GM23338 (cell line): ENCODE measurements around the gene NMS. TPM values are rescaled to one million over a fixed set of nuclear protein-coding genes. Genes with fewer than 3 reads are reported as not detected.

Experiments used
- ATAC-seq: fragments of 200-7000 bp; cut with Tn5 transposase; 3 replicates; pipeline ENCODE4 v1.9.1; 2020
- DNase-seq: peaks from one replicate; pipeline ENCODE4 v3.0.0-alpha.2; 2015; ENCODE audit warnings: low spot score
- H2AFZ ChIP-seq: fragments of 200-600 bp; sonication (generic); 2 replicates; pipeline ENCODE4 v1.8.0; 2016; ENCODE audit warnings: antibody characterized with exemption, mild to moderate bottlenecking, moderate library complexity
- H3F3A ChIP-seq: fragments of 200-600 bp; sonication (generic); replicated peaks from 2 replicates; pipeline ENCODE4 v1.8.0; 2017; ENCODE audit warnings: antibody characterized with exemption, mixed run types, low read depth
- H3K27ac ChIP-seq: fragments of 200-600 bp; sonication (generic); 2 replicates; pipeline ENCODE4 v1.6.1; 2016; ENCODE audit warnings: low read depth
- H3K27me3 ChIP-seq: fragments of 200-600 bp; sonication (generic); 2 replicates; pipeline ENCODE4 v1.8.0; 2016; ENCODE audit warnings: mild to moderate bottlenecking, mixed run types, moderate library complexity; ENCODE audit not compliant: insufficient read depth
- H3K36me3 ChIP-seq: fragments of 200-600 bp; sonication (generic); 2 replicates; pipeline ENCODE4 v1.8.0; 2016; ENCODE audit warnings: mild to moderate bottlenecking; ENCODE audit not compliant: insufficient read depth
- H3K4me1 ChIP-seq: fragments of 200-600 bp; sonication (generic); 2 replicates; pipeline ENCODE4 v1.8.0; 2016; ENCODE audit warnings: mild to moderate bottlenecking, moderate library complexity; ENCODE audit not compliant: insufficient read depth
- H3K4me2 ChIP-seq: fragments of 200-600 bp; sonication (generic); 2 replicates; pipeline ENCODE4 v1.7.1; 2017; ENCODE audit warnings: mixed run types
- H3K4me3 ChIP-seq: fragments of 200-600 bp; sonication (generic); 2 replicates; pipeline ENCODE4 v1.6.1; 2016; ENCODE audit warnings: mixed run types
- H3K79me2 ChIP-seq: fragments of 200-600 bp; sonication (generic); replicated peaks from 2 replicates; pipeline ENCODE4 v1.8.0; 2017; ENCODE audit warnings: mild to moderate bottlenecking; ENCODE audit not compliant: insufficient read depth
- H3K9me2 ChIP-seq: fragments of 200-600 bp; sonication (generic); 2 replicates; pipeline ENCODE4 v1.8.0; 2017; ENCODE audit not compliant: insufficient read depth
- H4K20me1 ChIP-seq: fragments of 200-600 bp; sonication (generic); replicated peaks from 2 replicates; pipeline ENCODE4 v1.8.0; 2017; ENCODE audit warnings: mild to moderate bottlenecking; ENCODE audit not compliant: insufficient read depth
- H3K27ac Mint-ChIP-seq: 2 replicates; pipeline ENCODE4 v1.8.0; 2020; ENCODE audit warnings: inconsistent platforms, mild to moderate bottlenecking, moderate library complexity, mixed read lengths
- H3K27me3 Mint-ChIP-seq: 3 replicates; pipeline ENCODE4 v1.8.0; 2022; ENCODE audit warnings: low read depth, mild to moderate bottlenecking, moderate library complexity, mixed read lengths, inconsistent platforms; ENCODE audit not compliant: insufficient read depth, poor library complexity
- H3K36me3 Mint-ChIP-seq: 3 replicates; pipeline ENCODE4 v1.8.0; 2021; ENCODE audit warnings: low read depth, mild to moderate bottlenecking, inconsistent platforms, moderate library complexity, mixed read lengths
- H3K4me1 Mint-ChIP-seq: 3 replicates; pipeline ENCODE4 v1.8.0; 2020; ENCODE audit warnings: mild to moderate bottlenecking, inconsistent platforms, mixed read lengths
- H3K4me3 Mint-ChIP-seq: 3 replicates; pipeline ENCODE4 v1.8.0; 2021; ENCODE audit warnings: moderate library complexity, mild to moderate bottlenecking, inconsistent platforms, mixed read lengths
- H3K9me3 Mint-ChIP-seq: 3 replicates; pipeline ENCODE4 v1.8.0; 2020; ENCODE audit warnings: moderate library complexity, mild to moderate bottlenecking, inconsistent platforms, mixed read lengths
- CREB1 ChIP-seq: fragments of 250-450 bp; sonication (Bioruptor Pico); IDR thresholded peaks from 2 replicates; pipeline ENCODE4 v1.5.0; 2020; ENCODE audit warnings: low read depth, mild to moderate bottlenecking, moderate library complexity
- JUNB ChIP-seq: IDR thresholded peaks from one replicate; pipeline ENCODE4 v1.6.1; 2016; ENCODE audit warnings: antibody characterized with exemption; ENCODE audit not compliant: unreplicated experiment
- STAT1 ChIP-seq: IDR thresholded peaks from one replicate; pipeline ENCODE4 v1.6.1; 2016; ENCODE audit warnings: antibody characterized with exemption; ENCODE audit not compliant: unreplicated experiment
- ZNF331 ChIP-seq: fragments of 250-450 bp; sonication (Bioruptor Pico); IDR thresholded peaks from 2 replicates; pipeline ENCODE4 v1.5.0; 2020; ENCODE audit warnings: low read depth, mild to moderate bottlenecking, moderate library complexity
- polyA plus RNA-seq: library from polyadenylated mRNA; unstranded; fragments of >200 nt; fragmentation: Nextera tagmentation; extraction: Ambion mirVana; gene quantifications from 2 replicates; pipeline ENCODE4 v1.2.1, GENCODE V29; 2016
- total RNA-seq: library from RNA; depleted of rRNA; stranded (reverse); fragments of >200 nt; shearing (Covaris generic); gene quantifications from 2 replicates; pipeline ENCODE4 v1.2.3, GENCODE V29; 2014
- TF ChIP-seq, protein P1 (sequence below): IDR thresholded peaks from one replicate; pipeline ENCODE4 v1.6.1; 2018; ENCODE audit warnings: antibody characterized with exemption; ENCODE audit not compliant: unreplicated experiment
- TF ChIP-seq, protein P2 (sequence below), 2 experiments: fragments of 200-600 bp in 1 of 2; sonication (generic) in 1 of 2; conservative IDR thresholded peaks; 2 replicates each; pipeline versions ENCODE4 v1.5.1 to v1.6.1; 2016 to 2017; ENCODE audit warnings: antibody characterized with exemption in 2 of 2, low read depth in 2 of 2, mild to moderate bottlenecking in 2 of 2, moderate library complexity in 1 of 2

The NMS gene
- total and polyA plus RNA-seq, 2 experiments from 2014 or later: not detected

DNA sequence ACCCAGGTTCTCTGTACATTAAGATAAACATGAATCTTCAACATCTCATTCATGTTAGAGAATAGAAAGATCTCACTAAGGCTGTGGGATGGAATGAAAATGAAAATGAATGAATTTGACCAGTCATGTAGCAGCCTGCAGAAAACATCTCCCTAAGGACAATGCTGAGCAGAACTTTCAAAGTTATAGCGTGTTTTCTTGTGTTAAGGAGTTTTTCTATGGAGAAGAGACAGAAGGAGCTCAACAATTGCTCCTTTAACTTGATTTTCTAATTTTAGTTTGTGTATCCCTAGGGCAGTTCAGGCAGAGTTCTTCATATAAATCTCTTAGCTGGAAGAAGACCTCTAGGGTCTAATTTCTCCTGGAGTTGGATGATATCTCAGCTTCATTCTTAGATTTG, 47.3 kb downstream of the NMS start:
- Mint-ChIP-seq H3K4me1 (no peaks in the 10 kb centered on the region), H3K36me3 (peaks cover 3% of the 10 kb centered on the region; the same call in 1 of the 3 replicates), H3K4me3 (no peak overlapping the region), H3K27me3 (peaks cover 4% of the 10 kb centered on the region), H3K27ac (no peak overlapping the region), H3K9me3 (peaks cover 3% of the 10 kb centered on the region; the same call in 1 of the 3 replicates)
- no peaks in the 10 kb centered on the region for H4K20me1 ChIP-seq
- H2AFZ ChIP-seq: no peak overlapping the region
- H3K79me2 ChIP-seq: no peaks in the 10 kb centered on the region
- H3K4me2 ChIP-seq: no peak overlapping the region
- no peaks in the 10 kb centered on the region for H3K9me2 ChIP-seq
- H3K27ac ChIP-seq: no peak overlapping the region
- TF ChIP-seq, protein P1, sequence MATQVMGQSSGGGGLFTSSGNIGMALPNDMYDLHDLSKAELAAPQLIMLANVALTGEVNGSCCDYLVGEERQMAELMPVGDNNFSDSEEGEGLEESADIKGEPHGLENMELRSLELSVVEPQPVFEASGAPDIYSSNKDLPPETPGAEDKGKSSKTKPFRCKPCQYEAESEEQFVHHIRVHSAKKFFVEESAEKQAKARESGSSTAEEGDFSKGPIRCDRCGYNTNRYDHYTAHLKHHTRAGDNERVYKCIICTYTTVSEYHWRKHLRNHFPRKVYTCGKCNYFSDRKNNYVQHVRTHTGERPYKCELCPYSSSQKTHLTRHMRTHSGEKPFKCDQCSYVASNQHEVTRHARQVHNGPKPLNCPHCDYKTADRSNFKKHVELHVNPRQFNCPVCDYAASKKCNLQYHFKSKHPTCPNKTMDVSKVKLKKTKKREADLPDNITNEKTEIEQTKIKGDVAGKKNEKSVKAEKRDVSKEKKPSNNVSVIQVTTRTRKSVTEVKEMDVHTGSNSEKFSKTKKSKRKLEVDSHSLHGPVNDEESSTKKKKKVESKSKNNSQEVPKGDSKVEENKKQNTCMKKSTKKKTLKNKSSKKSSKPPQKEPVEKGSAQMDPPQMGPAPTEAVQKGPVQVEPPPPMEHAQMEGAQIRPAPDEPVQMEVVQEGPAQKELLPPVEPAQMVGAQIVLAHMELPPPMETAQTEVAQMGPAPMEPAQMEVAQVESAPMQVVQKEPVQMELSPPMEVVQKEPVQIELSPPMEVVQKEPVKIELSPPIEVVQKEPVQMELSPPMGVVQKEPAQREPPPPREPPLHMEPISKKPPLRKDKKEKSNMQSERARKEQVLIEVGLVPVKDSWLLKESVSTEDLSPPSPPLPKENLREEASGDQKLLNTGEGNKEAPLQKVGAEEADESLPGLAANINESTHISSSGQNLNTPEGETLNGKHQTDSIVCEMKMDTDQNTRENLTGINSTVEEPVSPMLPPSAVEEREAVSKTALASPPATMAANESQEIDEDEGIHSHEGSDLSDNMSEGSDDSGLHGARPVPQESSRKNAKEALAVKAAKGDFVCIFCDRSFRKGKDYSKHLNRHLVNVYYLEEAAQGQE: no peak
- TF ChIP-seq STAT1 (no peak), CREB1 (CRISPR knock-in tag) (no peak), ZNF331 (CRISPR knock-in tag) (no peak)
- TF ChIP-seq, protein P2, sequence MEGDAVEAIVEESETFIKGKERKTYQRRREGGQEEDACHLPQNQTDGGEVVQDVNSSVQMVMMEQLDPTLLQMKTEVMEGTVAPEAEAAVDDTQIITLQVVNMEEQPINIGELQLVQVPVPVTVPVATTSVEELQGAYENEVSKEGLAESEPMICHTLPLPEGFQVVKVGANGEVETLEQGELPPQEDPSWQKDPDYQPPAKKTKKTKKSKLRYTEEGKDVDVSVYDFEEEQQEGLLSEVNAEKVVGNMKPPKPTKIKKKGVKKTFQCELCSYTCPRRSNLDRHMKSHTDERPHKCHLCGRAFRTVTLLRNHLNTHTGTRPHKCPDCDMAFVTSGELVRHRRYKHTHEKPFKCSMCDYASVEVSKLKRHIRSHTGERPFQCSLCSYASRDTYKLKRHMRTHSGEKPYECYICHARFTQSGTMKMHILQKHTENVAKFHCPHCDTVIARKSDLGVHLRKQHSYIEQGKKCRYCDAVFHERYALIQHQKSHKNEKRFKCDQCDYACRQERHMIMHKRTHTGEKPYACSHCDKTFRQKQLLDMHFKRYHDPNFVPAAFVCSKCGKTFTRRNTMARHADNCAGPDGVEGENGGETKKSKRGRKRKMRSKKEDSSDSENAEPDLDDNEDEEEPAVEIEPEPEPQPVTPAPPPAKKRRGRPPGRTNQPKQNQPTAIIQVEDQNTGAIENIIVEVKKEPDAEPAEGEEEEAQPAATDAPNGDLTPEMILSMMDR (conservative IDR thresholded peaks at IDR 0.05; ENCODE audit: low read depth in 2 of 2): no peak
- no peak overlapping the region for H3K4me3 ChIP-seq
- H3K36me3 ChIP-seq: no peaks in the 10 kb centered on the region
- H3F3A ChIP-seq: no peaks in the 10 kb centered on the region
- no peaks in the 10 kb centered on the region for H3K27me3 ChIP-seq
- no peaks in the 10 kb centered on the region for H3K4me1 ChIP-seq
- no peak for ATAC-seq
- DNase-seq: no peak

DNA sequence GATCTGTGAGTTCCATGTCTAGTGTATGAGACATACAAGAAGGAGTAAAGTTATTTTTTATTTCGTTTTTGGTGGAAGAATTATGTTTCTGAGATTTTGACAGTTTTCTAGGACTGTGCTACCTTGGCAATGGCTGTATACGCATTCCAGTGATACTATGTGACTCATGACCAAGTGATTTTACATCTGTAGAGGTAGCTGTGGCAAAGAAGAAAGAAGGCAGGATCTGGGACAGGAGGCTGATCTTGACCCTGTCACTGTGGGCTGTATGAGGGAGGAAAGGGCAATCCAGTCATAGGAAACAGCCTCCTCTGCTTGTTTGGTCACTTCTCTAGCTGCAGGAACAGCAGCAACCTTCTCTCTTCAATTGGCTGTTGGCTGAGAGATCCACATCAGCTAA, 48.5 kb downstream of the NMS start:
- H3K27ac Mint-ChIP-seq: no peak overlapping the region
- Histone ChIP-seq H3K4me2 (no peak overlapping the region), H3K4me1 (no peaks in the 10 kb centered on the region), H4K20me1 (no peaks in the 10 kb centered on the region), H3K27ac (no peak overlapping the region), H3K36me3 (no peaks in the 10 kb centered on the region), H3K79me2 (no peaks in the 10 kb centered on the region), H3F3A (no peaks in the 10 kb centered on the region), H2AFZ (no peak overlapping the region), H3K27me3 (no peaks in the 10 kb centered on the region), H3K4me3 (no peak overlapping the region), H3K9me2 (no peaks in the 10 kb centered on the region)
- H3K4me3 Mint-ChIP-seq: no peak overlapping the region
- DNase-seq: no peak
- peaks cover 4% of the 10 kb centered on the region for H3K27me3 Mint-ChIP-seq
- H3K4me1 Mint-ChIP-seq: no peaks in the 10 kb centered on the region
- TF ChIP-seq JUNB (no peak), CREB1 (CRISPR knock-in tag) (no peak), STAT1 (no peak)
- TF ChIP-seq, protein P1: no peak
- peaks cover 3% of the 10 kb centered on the region; the same call in 1 of the 3 replicates for H3K36me3 Mint-ChIP-seq
- H3K9me3 Mint-ChIP-seq: peaks cover 3% of the 10 kb centered on the region; the same call in 1 of the 3 replicates
- no peak for ATAC-seq
